Vagina (tissue), 2 donors: ENCODE measurements around the gene TOX3. TPM values are rescaled to one million over a fixed set of nuclear protein-coding genes. Genes with fewer than 3 reads are reported as not detected.

Experiments
- DNase-seq, 2 donors: peaks; one replicate each; pipeline ENCODE4 v3.0.0-alpha.2; 2017; ENCODE audit errors: extremely low spot score in 2 of 2
- H3K27ac ChIP-seq: fragments of 200-600 bp; sonication (generic); one replicate; pipeline ENCODE4 v1.5.1; 2019
- H3K27me3 ChIP-seq: fragments of 200-600 bp; sonication (generic); one replicate; pipeline ENCODE4 v1.5.1; 2019
- H3K36me3 ChIP-seq, 2 donors: fragments of 200-600 bp; sonication (generic); one replicate each; pipeline ENCODE4 v1.5.1; 2017 to 2019
- H3K4me1 ChIP-seq: fragments of 200-600 bp; sonication (generic); one replicate; pipeline ENCODE4 v1.5.1; 2019
- H3K4me3 ChIP-seq, 2 donors: fragments of 200-600 bp; sonication (generic); 1 replicate in 1 of 2; 2 replicates in 1 of 2; pipeline ENCODE4 v1.5.1; 2016 to 2019
- H3K9me3 ChIP-seq: fragments of 200-600 bp; sonication (generic); one replicate; pipeline ENCODE4 v1.5.1; 2019
- POLR2A ChIP-seq, 2 donors: fragments of 450-650 bp; IDR thresholded peaks; one replicate each; pipeline ENCODE4 v1.6.1; 2017; ENCODE audit warnings: antibody characterized with exemption in 2 of 2, mild to moderate bottlenecking in 2 of 2, moderate library complexity in 2 of 2
- POLR2AphosphoS5 ChIP-seq, 2 donors: sonication (generic); formaldehyde crosslinking; IDR thresholded peaks; one replicate each; pipeline ENCODE4 v1.9.0; 2017; ENCODE audit warnings: antibody characterized with exemption in 2 of 2, mild to moderate bottlenecking in 2 of 2, low read depth in 1 of 2; ENCODE audit not compliant: insufficient read depth in 1 of 2
- intact Hi-C: fragments of 100-400 bp; cut with DNase I; formaldehyde crosslinking; loops from one replicate; pipeline ENCODE4 v1.15.1; 2023
- total RNA-seq: library from RNA; depleted of rRNA; stranded (reverse); fragments of >200 nt; gene quantifications from one replicate; pipeline ENCODE4 v1.2.3, GENCODE V29; 2016
- TF ChIP-seq, protein P1 (sequence below), 3 experiments: fragments of 450-650 bp in 2 of 3; fragments of 200-600 bp in 1 of 3; sonication (generic) in 1 of 3; IDR thresholded peaks; one replicate each; pipeline ENCODE4 v1.5.1; 2017 to 2019; ENCODE audit warnings: antibody characterized with exemption in 3 of 3, mild to moderate bottlenecking in 2 of 3, moderate library complexity in 2 of 3

Gene TOX3
- total RNA-seq, 1 donor from 2014 or later = 1.2 TPM

DNA sequence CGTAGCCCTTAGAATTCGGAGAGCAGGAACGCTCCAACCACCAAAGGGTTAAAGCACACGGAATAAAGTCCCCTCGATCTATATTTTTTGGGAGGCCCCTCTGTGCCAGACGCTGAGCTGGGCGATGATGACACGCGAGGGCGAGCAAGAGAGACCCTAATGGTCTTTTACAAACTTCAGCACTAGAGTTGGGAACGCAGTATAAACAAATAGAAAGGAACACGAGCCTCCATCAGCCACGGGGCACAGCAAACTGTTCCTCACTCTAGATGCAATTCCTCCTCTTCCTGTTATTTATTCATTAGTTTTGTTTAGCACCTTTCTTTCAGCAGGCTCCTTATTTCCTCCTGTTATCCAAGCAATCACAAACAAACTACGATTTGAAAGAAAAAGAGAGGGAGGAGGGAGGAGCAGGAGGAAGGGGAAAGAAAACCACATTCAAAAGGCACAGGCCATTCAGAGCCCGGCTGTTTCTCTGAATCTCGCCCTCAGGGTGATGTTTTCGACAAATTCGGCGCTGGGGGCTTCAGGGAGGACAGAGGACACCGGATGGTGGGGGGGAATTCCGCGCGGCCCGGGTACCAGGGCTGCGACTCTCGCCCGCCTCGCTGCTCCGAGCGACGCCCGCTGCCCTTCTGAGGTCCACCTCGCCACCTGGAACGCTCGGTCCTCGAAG lies 1.6 kb downstream of the TOX3 start:
- peak overlapping the region; percentile 47 to 51 for H3K4me3 ChIP-seq
- intact Hi-C loops = no loop called here
- TF ChIP-seq POLR2A (IDR thresholded peaks at IDR 0.05) (no peak), POLR2AphosphoS5 (IDR thresholded peaks at IDR 0.05; ENCODE audit: insufficient read depth in 1 of 2, low read depth in 1 of 2) (no peak)
- TF ChIP-seq, protein P1, sequence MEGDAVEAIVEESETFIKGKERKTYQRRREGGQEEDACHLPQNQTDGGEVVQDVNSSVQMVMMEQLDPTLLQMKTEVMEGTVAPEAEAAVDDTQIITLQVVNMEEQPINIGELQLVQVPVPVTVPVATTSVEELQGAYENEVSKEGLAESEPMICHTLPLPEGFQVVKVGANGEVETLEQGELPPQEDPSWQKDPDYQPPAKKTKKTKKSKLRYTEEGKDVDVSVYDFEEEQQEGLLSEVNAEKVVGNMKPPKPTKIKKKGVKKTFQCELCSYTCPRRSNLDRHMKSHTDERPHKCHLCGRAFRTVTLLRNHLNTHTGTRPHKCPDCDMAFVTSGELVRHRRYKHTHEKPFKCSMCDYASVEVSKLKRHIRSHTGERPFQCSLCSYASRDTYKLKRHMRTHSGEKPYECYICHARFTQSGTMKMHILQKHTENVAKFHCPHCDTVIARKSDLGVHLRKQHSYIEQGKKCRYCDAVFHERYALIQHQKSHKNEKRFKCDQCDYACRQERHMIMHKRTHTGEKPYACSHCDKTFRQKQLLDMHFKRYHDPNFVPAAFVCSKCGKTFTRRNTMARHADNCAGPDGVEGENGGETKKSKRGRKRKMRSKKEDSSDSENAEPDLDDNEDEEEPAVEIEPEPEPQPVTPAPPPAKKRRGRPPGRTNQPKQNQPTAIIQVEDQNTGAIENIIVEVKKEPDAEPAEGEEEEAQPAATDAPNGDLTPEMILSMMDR (IDR thresholded peaks at IDR 0.05) = no peak
- H3K27me3 ChIP-seq = no peaks in the 10 kb centered on the region
- peaks cover 20% of the 10 kb centered on the region for H3K4me1 ChIP-seq
- no peaks in the 10 kb centered on the region for H3K9me3 ChIP-seq
- peak overlapping the region; percentile 42 for H3K27ac ChIP-seq
- DNase-seq = no peak
- H3K36me3 ChIP-seq = no peaks in the 10 kb centered on the region

DNA sequence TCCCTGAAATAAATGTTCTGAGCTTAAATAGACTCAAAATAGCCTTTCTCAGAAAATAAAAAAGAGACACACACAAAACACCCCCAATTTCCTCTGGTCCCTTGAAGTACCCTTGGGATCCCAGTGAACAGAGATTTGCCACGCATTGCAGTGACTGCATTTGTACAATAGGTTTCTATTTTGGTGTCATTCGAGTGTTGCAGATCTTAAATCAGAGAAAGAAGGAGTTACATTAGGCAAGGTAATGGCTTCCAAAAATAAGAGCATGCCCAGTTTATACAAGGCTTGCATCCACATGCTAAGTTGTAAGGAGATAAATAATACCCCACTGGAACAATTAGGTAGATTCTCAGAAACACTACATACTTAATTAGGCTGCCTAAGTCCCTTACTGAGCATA lies 2.2 kb downstream of the TOX3 start:
- Histone ChIP-seq H3K36me3 (no peaks in the 10 kb centered on the region), H3K27ac (no peak overlapping the region), H3K4me1 (peaks cover 20% of the 10 kb centered on the region), H3K9me3 (no peaks in the 10 kb centered on the region), H3K4me3 (peak overlapping the region; percentile 47 to 51), H3K27me3 (no peaks in the 10 kb centered on the region)
- intact Hi-C loops = no loop called here
- no peak for TF ChIP-seq POLR2AphosphoS5 (IDR thresholded peaks at IDR 0.05; ENCODE audit: insufficient read depth in 1 of 2, low read depth in 1 of 2)
- no peak for DNase-seq

DNA sequence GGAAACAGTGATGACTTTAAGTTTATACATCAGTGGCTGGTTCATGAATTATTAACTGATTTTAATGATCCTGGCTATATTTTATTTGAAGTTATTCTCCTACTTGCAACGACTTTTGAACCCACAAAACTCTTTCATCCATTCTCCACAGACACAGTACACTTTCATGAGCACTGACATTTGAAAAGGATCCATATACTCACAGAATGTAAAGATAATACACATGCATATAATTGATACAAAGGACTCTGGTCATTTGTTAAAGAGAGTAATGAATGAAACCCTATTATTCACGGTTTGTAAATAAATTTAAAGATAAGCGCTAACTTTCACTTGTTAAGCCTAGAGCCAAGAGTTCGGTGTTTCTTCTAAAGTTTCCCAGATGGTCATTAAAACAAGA lies 3.3 kb downstream of the TOX3 start:
- H3K9me3 ChIP-seq = no peaks in the 10 kb centered on the region
- H3K4me1 ChIP-seq = peaks cover 20% of the 10 kb centered on the region
- H3K27me3 ChIP-seq = no peaks in the 10 kb centered on the region
- no peak for DNase-seq
- no peak overlapping the region for H3K4me3 ChIP-seq
- no peaks in the 10 kb centered on the region for H3K36me3 ChIP-seq
- no peak overlapping the region for H3K27ac ChIP-seq
- intact Hi-C loops = no loop called here
- TF ChIP-seq POLR2A (IDR thresholded peaks at IDR 0.05) = no peak
- TF ChIP-seq, protein P1 (IDR thresholded peaks at IDR 0.05) = no peak
- TF ChIP-seq POLR2AphosphoS5 (IDR thresholded peaks at IDR 0.05; ENCODE audit: insufficient read depth in 1 of 2, low read depth in 1 of 2) = no peak

DNA sequence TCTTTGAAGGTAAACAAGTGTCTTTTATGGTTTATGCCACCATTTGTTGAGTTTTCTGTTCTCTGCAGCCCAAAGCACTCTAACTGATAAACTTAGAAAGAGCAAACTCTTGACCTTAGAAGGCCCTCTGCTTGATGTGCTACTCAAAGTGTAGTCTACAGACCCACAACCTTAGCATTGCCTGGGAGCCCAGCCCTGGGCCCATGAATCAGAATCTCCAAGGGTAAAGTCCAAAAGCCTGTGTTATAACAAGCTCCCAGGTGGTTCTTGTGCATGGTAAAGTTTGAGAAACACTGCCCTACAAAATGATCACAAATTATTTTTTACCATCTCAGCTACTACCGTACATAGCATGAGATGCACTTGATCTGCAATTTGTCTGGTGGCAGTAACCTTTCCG lies 6.0 kb downstream of the TOX3 start:
- no peak for DNase-seq
- intact Hi-C loops = no loop called here
- H3K4me3 ChIP-seq = no peak overlapping the region
- H3K4me1 ChIP-seq = peaks cover 14% of the 10 kb centered on the region
- no peak overlapping the region for H3K27ac ChIP-seq
- TF ChIP-seq POLR2A (IDR thresholded peaks at IDR 0.05) (no peak), POLR2AphosphoS5 (IDR thresholded peaks at IDR 0.05; ENCODE audit: insufficient read depth in 1 of 2, low read depth in 1 of 2) (no peak)
- TF ChIP-seq, protein P1 (IDR thresholded peaks at IDR 0.05) = no peak
- no peaks in the 10 kb centered on the region for H3K36me3 ChIP-seq
- H3K9me3 ChIP-seq = no peaks in the 10 kb centered on the region
- no peaks in the 10 kb centered on the region for H3K27me3 ChIP-seq

DNA sequence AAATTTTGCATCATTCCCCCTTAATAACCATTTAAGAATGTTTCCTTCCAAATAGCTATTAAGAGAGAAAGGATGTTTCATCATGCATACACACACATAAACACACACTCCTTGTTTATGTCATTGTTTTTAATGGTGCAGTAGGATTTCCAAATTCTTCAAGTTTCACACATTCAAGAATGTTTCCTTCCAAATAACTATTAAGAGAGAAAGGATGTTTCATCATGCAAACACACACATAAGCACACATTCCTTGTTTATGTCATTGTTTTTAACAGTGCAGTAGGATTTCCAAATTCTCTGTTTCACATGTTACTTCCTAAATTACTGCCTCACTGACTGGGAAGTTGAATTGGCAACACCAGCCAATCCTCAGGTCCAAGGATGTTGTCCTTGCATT lies 7.8 kb downstream of the TOX3 start:
- Histone ChIP-seq H3K36me3 (no peaks in the 10 kb centered on the region), H3K4me3 (no peak overlapping the region), H3K27me3 (no peaks in the 10 kb centered on the region), H3K4me1 (no peaks in the 10 kb centered on the region), H3K9me3 (no peaks in the 10 kb centered on the region), H3K27ac (no peak overlapping the region)
- TF ChIP-seq POLR2A (IDR thresholded peaks at IDR 0.05) (no peak), POLR2AphosphoS5 (IDR thresholded peaks at IDR 0.05; ENCODE audit: insufficient read depth in 1 of 2, low read depth in 1 of 2) (no peak)
- TF ChIP-seq, protein P1 (IDR thresholded peaks at IDR 0.05) = no peak
- DNase-seq = no peak
- intact Hi-C loops = no loop called here
